Esophagus muscularis mucosa (tissue), 4 donors: ENCODE results near the gene DOK7. TPM values are rescaled to one million over a fixed set of nuclear protein-coding genes. Genes with fewer than 3 reads are reported as not detected.
"Not testable (repeated sequence)": the region's sequence is repeated elsewhere in the genome, so short reads cannot be mapped to it uniquely, and the experiment has no call there.

Experiments
- DNase-seq: peaks from one replicate; pipeline ENCODE4 v3.0.0-alpha.2; 2017; ENCODE audit errors: extremely low spot score
- H3K27ac ChIP-seq, 4 donors: fragments of 200-600 bp; sonication (generic); replicated peaks in 1 of 4; 1 replicate in 3 of 4; 2 replicates in 1 of 4; pipeline ENCODE4 v1.5.1; 2016 to 2019; ENCODE audit warnings: mild to moderate bottlenecking in 1 of 4
- H3K27me3 ChIP-seq, 4 donors: fragments of 200-600 bp; sonication (generic); one replicate each; pipeline versions ENCODE4 v1.5.1 to v1.6.0; 2016 to 2019
- H3K36me3 ChIP-seq, 4 donors: fragments of 200-600 bp; sonication (generic); one replicate each; pipeline ENCODE4 v1.5.1; 2016 to 2019
- H3K4me1 ChIP-seq, 4 donors: fragments of 200-600 bp; sonication (generic); one replicate each; pipeline ENCODE4 v1.5.1; 2016 to 2019
- H3K4me3 ChIP-seq, 4 donors: fragments of 200-600 bp; sonication (generic); 1 replicate in 2 of 4; 2 replicates in 2 of 4; pipeline ENCODE4 v1.5.1; 2016 to 2019; ENCODE audit warnings: mild to moderate bottlenecking in 4 of 4, moderate library complexity in 1 of 4
- H3K9me3 ChIP-seq, 4 donors: fragments of 200-600 bp; sonication (generic); 1 replicate in 3 of 4; 2 replicates in 1 of 4; pipeline ENCODE4 v1.5.1; 2016 to 2019
- CTCF ChIP-seq, 3 experiments: fragments of 200-600 bp in 2 of 3; fragments of 450-650 bp in 1 of 3; sonication (generic) in 2 of 3; IDR thresholded peaks; one replicate each; pipeline ENCODE4 v1.5.1; 2017 to 2019; ENCODE audit warnings: antibody characterized with exemption in 3 of 3, mild to moderate bottlenecking in 2 of 3, moderate library complexity in 1 of 3
- EP300 ChIP-seq: sonication (generic); formaldehyde crosslinking; IDR thresholded peaks from one replicate; pipeline ENCODE4 v1.6.1; 2017; ENCODE audit warnings: antibody characterized with exemption
- POLR2A ChIP-seq: fragments of 450-650 bp; IDR thresholded peaks from one replicate; pipeline ENCODE4 v1.6.1; 2017; ENCODE audit warnings: antibody characterized with exemption, moderate library complexity, mild to moderate bottlenecking, low read depth
- POLR2AphosphoS5 ChIP-seq, 2 donors: sonication (generic); formaldehyde crosslinking; IDR thresholded peaks; one replicate each; pipeline ENCODE4 v1.6.1; 2017; ENCODE audit warnings: antibody characterized with exemption in 2 of 2
- WGBS: methylation state at CpG from one replicate; pipeline ENCODE4 v1.1.5; 2018; 5-methylcytosine and 5-hydroxymethylcytosine counted together
- intact Hi-C: fragments of 100-400 bp; cut with DNase I; formaldehyde crosslinking; loops from one replicate; pipeline ENCODE4 v1.15.1; 2023
- total RNA-seq, 4 donors: library from RNA; depleted of rRNA; stranded (reverse); fragments of >200 nt; gene quantifications; one replicate each; pipeline versions ENCODE4 v1.1.0 to v1.2.1, GENCODE V29; 2016

Gene DOK7
- total RNA-seq, 4 donors from 2014 or later: 0.50 to 1.7 (median 1.4) TPM

DNA sequence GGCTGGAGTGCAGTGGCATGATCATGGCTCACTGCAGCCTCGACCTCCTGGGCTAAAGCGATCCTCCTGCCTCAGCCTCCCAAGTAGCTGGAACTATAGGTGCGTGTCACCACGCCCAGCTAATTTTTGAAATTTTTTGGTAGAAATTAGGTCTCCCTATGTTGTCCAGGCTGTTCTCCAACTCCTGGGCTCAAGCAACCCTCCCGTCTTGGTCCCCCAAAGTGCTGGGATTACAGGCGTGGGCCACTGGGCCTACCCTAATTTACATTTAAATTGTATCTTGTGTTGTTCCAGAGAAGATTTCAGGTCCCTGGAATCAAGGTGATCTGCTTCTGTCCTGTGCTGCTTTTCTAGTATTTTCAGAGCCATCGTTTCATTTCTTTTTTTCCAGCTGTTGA lies 70.3 kb downstream of the DOK7 start:
- Histone ChIP-seq H3K4me1 (peaks cover 21 to 44% (median 35%) of the 10 kb centered on the region in 4 donors), H3K9me3 (no peaks in the 10 kb centered on the region), H3K4me3 (no peak overlapping the region), H3K36me3 (peaks cover 0 to 15% (median 13%) of the 10 kb centered on the region in 4 donors), H3K27me3 (no peaks in the 10 kb centered on the region), H3K27ac (no peak overlapping the region)
- WGBS: 90% methylated on average over 7 of the region's 7 CpGs
- TF ChIP-seq EP300 (no peak), CTCF (IDR thresholded peaks at IDR 0.05) (no peak), POLR2A (no peak), POLR2AphosphoS5 (IDR thresholded peaks at IDR 0.05) (no peak)
- DNase-seq: no peak
- intact Hi-C loops: no loop called here

DNA sequence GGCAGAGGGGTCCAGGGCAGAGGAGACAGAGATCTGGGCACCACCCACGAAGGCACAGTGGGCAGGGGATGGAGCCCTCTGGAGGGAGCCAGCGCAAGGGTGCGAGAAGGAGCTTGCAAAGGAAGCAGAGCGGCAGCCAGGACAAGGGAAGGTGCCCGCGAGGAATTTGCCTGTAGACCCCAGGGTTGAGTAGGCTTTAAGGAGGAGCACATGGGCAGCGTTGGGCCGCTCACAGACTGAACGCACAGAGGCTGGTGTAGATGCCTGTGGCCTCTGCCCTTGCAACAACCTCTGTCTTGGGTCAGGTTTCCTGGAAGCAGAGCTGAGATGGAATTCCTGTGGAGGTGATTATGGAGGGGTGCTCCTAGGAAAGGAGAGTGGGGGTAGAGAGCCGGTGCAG lies 72.7 kb downstream of the DOK7 start:
- H3K9me3 ChIP-seq, H3K4me3 ChIP-seq, H3K36me3 ChIP-seq, H3K27me3 ChIP-seq, intact Hi-C loops, H3K27ac ChIP-seq, DNase-seq: not testable (repeated sequence)
- 80% methylated on average over 10 of the region's 10 CpGs for WGBS
- peaks cover 13 to 20% (median 16%) of the 10 kb centered on the region in 4 donors for H3K4me1 ChIP-seq

DNA sequence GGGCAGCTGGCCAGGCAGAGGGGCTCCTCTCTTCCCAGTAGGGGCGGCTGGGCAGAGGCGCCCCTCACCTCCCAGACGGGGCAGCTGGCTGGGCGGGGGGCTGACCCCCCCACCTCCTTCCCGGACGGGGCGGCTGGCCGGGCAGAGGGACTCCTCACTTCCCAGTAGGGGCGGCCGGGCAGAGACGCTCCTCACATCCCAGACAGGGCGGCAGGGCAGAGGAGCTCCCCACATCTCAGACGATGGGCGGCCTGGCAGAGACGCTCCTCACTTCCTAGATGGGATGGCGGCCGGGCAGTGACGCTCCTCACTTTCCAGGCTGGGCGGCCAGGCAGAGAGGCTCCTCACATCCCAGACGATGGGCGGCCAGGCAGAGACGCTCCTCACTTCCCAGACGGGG lies 75.8 kb downstream of the DOK7 start:
- H3K9me3 ChIP-seq, H3K36me3 ChIP-seq, H3K27me3 ChIP-seq, H3K4me3 ChIP-seq, intact Hi-C loops, DNase-seq, H3K27ac ChIP-seq, H3K4me1 ChIP-seq: not testable (repeated sequence)
- WGBS: 96% methylated on average over 13 of the region's 23 CpGs

DNA sequence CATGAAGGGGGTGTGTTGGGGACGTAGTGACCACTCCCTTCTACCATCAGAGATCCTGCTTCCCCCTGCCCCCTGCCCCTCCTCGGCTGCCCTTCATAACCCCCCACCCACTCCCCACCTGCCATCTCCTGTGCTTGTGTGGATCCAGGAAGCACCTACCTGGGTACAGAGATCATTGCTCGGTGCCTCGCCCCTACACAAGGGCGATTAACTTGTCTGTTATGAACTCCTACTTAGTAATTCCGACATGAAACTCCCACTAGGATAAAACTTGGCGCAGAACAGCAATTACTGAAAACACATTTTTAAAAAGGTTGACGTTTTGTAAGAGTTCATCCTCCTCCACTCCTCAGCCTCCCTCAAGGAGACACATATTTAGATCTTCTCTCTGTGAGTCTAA lies 80.3 kb downstream of the DOK7 start:
- H3K36me3 ChIP-seq, H3K9me3 ChIP-seq, H3K27ac ChIP-seq, H3K4me3 ChIP-seq, H3K27me3 ChIP-seq, DNase-seq, intact Hi-C loops, H3K4me1 ChIP-seq: not testable (repeated sequence)
- WGBS: 73% methylated on average over 6 of the region's 8 CpGs

Other genes with a start within 250 kb of the DOK7 start
- under 1 TPM; 0.06 to 0.83 (median 0.40) TPM for gene MSANTD1, start 214.1 kb upstream of the DOK7 start, total RNA-seq
- 10 to 100 TPM; 16.2 to 23.0 (median 19.2) TPM for gene RGS12, start 170.3 kb upstream of the DOK7 start, total RNA-seq
- gene HGFAC, start 21.3 kb upstream of the DOK7 start, total RNA-seq: 1 to 10 TPM in 1 of 4 donors, under 1 TPM in 1, not detected in 2; 0.52 to 2.3 TPM
- gene LRPAP1, start 69.1 kb downstream of the DOK7 start, total RNA-seq: 100 to 1,000 TPM in 3 of 4 donors, 10 to 100 TPM in 1; 88.5 to 201 (median 174) TPM